Neural progenitor cell (in vitro differentiated cells): ENCODE data around the gene ALS2CL. TPM values are rescaled to one million over a fixed set of nuclear protein-coding genes. Genes with fewer than 3 reads are reported as not detected.

ENCODE experiments used
- DNase-seq: peaks from one replicate; pipeline ENCODE4 v3.0.0-alpha.2; 2016; ENCODE audit warnings: low spot score
- H2AFZ ChIP-seq: fragments of 200-600 bp; sonication (generic); replicated peaks from 2 replicates; pipeline ENCODE4 v1.6.1; 2016; ENCODE audit warnings: antibody characterized with exemption
- H3F3A ChIP-seq: fragments of 200-600 bp; sonication (generic); 2 replicates; pipeline ENCODE4 v1.6.1; 2016; ENCODE audit warnings: antibody characterized with exemption, low read depth
- H3K27ac ChIP-seq: fragments of 200-600 bp; sonication (generic); 2 replicates; pipeline ENCODE4 v1.5.1; 2016; ENCODE audit warnings: mild to moderate bottlenecking
- H3K27me3 ChIP-seq: fragments of 200-600 bp; sonication (generic); 2 replicates; pipeline ENCODE4 v1.6.1; 2016; ENCODE audit warnings: mild to moderate bottlenecking, moderate library complexity
- H3K36me3 ChIP-seq: fragments of 200-600 bp; sonication (generic); 2 replicates; pipeline ENCODE4 v1.5.1; 2016
- H3K4me1 ChIP-seq: fragments of 200-600 bp; sonication (generic); 2 replicates; pipeline ENCODE4 v1.6.1; 2016; ENCODE audit warnings: mixed run types
- H3K4me2 ChIP-seq: fragments of 200-600 bp; sonication (generic); 2 replicates; pipeline ENCODE4 v1.6.1; 2016
- H3K4me3 ChIP-seq: fragments of 200-600 bp; sonication (generic); 2 replicates; pipeline ENCODE4 v1.5.1; 2016
- H3K79me2 ChIP-seq: fragments of 200-600 bp; sonication (generic); 2 replicates; pipeline ENCODE4 v1.6.1; 2016; ENCODE audit warnings: low read depth
- H3K9ac ChIP-seq: fragments of 200-600 bp; sonication (generic); 2 replicates; pipeline ENCODE4 v1.6.1; 2016
- H3K9me3 ChIP-seq: fragments of 200-600 bp; sonication (generic); 2 replicates; pipeline ENCODE4 v1.5.1; 2016; ENCODE audit warnings: low read depth
- H4K20me1 ChIP-seq: fragments of 200-600 bp; sonication (generic); 2 replicates; pipeline ENCODE4 v1.6.1; 2016; ENCODE audit warnings: low read depth
- H3K27ac Mint-ChIP-seq: 3 replicates; pipeline ENCODE4 v1.8.0; 2021; ENCODE audit warnings: mixed read lengths
- H3K27me3 Mint-ChIP-seq: 2 replicates; pipeline ENCODE4 v1.8.0; 2022; ENCODE audit warnings: low read depth, mild to moderate bottlenecking, inconsistent platforms, moderate library complexity, mixed read lengths; ENCODE audit not compliant: insufficient read depth
- H3K36me3 Mint-ChIP-seq: 3 replicates; pipeline ENCODE4 v1.8.0; 2021; ENCODE audit warnings: mixed read lengths
- H3K4me1 Mint-ChIP-seq: 3 replicates; pipeline ENCODE4 v1.8.0; 2021; ENCODE audit warnings: mixed read lengths
- H3K4me3 Mint-ChIP-seq: 3 replicates; pipeline ENCODE4 v1.8.0; 2021; ENCODE audit warnings: mild to moderate bottlenecking, moderate library complexity, mixed read lengths
- H3K9me3 Mint-ChIP-seq: 3 replicates; pipeline ENCODE4 v1.8.0; 2020; ENCODE audit warnings: mixed read lengths
- EZH2 ChIP-seq: fragments of 200-600 bp; sonication (generic); IDR thresholded peaks from 2 replicates; pipeline ENCODE4 v1.6.1; 2017; ENCODE audit warnings: antibody characterized with exemption, mild to moderate bottlenecking, moderate library complexity
- EZH2phosphoT487 ChIP-seq: fragments of 200-600 bp; sonication (generic); IDR thresholded peaks from 2 replicates; pipeline ENCODE4 v1.6.1; 2017; ENCODE audit warnings: antibody characterized with exemption
- total RNA-seq: library from RNA; depleted of rRNA; stranded (reverse); fragments of >200 nt; gene quantifications from 2 replicates; pipeline ENCODE4 v1.2.3, GENCODE V29; 2015; ENCODE audit warnings: low replicate concordance
- TF ChIP-seq, protein P1 (sequence below): fragments of 200-600 bp; sonication (generic); IDR thresholded peaks from 2 replicates; pipeline ENCODE4 v1.5.1; 2017; ENCODE audit warnings: antibody characterized with exemption, mild to moderate bottlenecking

The ALS2CL gene
- total RNA-seq, 1 donor from 2014 or later, result 1.3 TPM

DNA sequence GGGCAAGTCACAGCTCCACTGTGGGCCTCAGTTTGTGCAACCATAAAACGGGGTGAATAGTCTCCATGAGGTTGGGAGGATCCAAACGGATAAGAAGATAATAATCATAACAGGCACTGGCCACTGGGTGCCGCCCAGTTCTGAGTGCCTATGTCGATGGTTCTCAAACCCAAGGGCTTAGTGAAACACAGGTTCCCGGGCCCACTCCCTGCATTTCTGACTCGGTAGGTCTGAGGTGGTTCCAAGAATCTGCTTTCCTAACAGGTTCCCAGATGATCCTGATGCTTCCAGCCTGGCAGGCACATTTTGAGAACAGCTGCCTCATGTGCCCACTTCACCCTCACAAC, 21.2 kb downstream of the ALS2CL start:
- Histone ChIP-seq H3K79me2 (no peaks in the 10 kb centered on the region), H3K36me3 (no peaks in the 10 kb centered on the region), H3F3A (no peaks in the 10 kb centered on the region), H3K4me2 (no peak overlapping the region), H4K20me1 (no peaks in the 10 kb centered on the region), H3K27me3 (no peaks in the 10 kb centered on the region), H3K4me3 (no peak overlapping the region), H3K9me3 (no peaks in the 10 kb centered on the region), H2AFZ (no peak overlapping the region), H3K4me1 (no peaks in the 10 kb centered on the region), H3K27ac (no peak overlapping the region), H3K9ac (no peak overlapping the region)
- H3K9me3 Mint-ChIP-seq, result no peaks in the 10 kb centered on the region
- peaks cover 10% of the 10 kb centered on the region for H3K4me1 Mint-ChIP-seq
- no peak for TF ChIP-seq EZH2phosphoT487
- no peak for TF ChIP-seq EZH2
- TF ChIP-seq, protein P1, sequence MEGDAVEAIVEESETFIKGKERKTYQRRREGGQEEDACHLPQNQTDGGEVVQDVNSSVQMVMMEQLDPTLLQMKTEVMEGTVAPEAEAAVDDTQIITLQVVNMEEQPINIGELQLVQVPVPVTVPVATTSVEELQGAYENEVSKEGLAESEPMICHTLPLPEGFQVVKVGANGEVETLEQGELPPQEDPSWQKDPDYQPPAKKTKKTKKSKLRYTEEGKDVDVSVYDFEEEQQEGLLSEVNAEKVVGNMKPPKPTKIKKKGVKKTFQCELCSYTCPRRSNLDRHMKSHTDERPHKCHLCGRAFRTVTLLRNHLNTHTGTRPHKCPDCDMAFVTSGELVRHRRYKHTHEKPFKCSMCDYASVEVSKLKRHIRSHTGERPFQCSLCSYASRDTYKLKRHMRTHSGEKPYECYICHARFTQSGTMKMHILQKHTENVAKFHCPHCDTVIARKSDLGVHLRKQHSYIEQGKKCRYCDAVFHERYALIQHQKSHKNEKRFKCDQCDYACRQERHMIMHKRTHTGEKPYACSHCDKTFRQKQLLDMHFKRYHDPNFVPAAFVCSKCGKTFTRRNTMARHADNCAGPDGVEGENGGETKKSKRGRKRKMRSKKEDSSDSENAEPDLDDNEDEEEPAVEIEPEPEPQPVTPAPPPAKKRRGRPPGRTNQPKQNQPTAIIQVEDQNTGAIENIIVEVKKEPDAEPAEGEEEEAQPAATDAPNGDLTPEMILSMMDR, result no peak
- no peak for DNase-seq
- H3K27ac Mint-ChIP-seq, result no peak overlapping the region
- H3K27me3 Mint-ChIP-seq, result peaks cover 3% of the 10 kb centered on the region
- H3K4me3 Mint-ChIP-seq, result no peak overlapping the region
- H3K36me3 Mint-ChIP-seq, result no peaks in the 10 kb centered on the region

DNA sequence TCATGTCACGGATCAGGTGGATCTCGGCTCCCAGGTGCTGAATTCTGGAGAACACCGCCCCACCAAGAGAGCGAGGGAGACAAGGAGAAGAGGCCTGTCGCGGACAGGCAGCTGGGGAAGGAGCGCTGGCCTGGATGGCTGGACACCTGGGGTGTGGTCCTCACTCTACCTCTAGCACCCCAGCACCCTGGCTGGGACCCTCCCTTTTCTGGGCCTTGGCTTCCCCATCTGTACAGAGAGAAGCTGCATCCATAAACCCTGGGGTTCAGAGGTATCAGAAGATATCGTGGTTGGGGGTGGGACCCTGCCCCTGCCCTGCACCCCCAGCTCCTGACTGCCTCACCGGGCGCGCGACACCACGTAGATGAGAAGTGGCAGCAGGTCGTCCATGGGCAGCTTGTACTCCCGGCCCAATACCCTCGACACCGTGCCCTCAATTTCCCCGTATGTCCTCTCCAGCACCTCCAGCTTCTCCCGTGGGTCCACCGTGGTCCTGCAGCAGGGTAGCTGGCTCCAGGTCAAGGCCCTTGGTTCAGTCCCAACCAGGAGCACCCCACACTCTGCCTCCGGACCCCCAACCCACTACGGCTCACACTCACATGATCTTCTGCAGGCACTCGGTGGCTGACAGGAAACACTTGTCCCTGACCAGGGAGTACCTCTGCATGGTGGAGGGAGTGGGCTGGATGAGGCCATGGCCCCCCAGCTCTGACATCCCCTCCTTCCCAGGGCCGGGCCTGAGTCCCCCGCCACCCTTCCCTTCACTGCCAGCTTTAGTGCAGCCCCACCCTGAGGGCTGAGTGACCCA, 21.7 kb downstream of the ALS2CL start:
- Histone ChIP-seq H3K9ac (no peak overlapping the region), H3K4me1 (no peaks in the 10 kb centered on the region), H3K27ac (no peak overlapping the region), H3K79me2 (no peaks in the 10 kb centered on the region), H3K4me2 (no peak overlapping the region), H3K4me3 (no peak overlapping the region), H2AFZ (no peak overlapping the region), H3K9me3 (no peaks in the 10 kb centered on the region), H3F3A (no peaks in the 10 kb centered on the region), H3K36me3 (no peaks in the 10 kb centered on the region), H3K27me3 (no peaks in the 10 kb centered on the region), H4K20me1 (no peaks in the 10 kb centered on the region)
- no peak for DNase-seq
- H3K9me3 Mint-ChIP-seq, result no peaks in the 10 kb centered on the region
- no peak overlapping the region for H3K4me3 Mint-ChIP-seq
- H3K27me3 Mint-ChIP-seq, result peaks cover 3% of the 10 kb centered on the region
- TF ChIP-seq EZH2, result no peak
- TF ChIP-seq EZH2phosphoT487, result no peak
- TF ChIP-seq, protein P1, result no peak
- no peaks in the 10 kb centered on the region for H3K36me3 Mint-ChIP-seq
- no peak overlapping the region for H3K27ac Mint-ChIP-seq
- H3K4me1 Mint-ChIP-seq, result peaks cover 7% of the 10 kb centered on the region

DNA sequence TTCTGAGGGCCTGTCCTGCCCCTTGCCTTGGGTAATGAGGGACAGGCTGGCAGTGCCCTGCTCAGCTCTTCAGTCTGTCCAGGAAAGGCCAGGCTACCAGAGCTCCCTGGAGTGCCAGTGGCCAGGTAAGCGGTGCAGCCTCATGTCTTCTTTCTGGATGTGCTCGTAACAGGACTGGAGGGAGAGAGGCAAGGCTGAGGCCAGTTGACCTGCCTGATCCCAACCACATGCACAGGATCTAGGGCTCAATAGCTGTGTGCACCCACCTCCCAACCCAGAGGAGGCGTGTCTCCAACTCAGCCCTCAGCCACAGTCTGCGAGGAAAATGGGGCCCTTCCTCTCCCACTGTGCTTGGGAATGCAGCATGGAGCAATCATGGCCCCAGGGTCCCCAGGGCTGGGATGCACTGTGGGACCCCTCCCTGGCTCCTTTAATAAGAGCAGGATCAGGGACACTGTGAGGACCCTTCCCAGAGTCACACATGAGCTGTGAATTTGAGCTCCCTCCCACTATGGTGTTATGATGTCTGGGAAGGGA, 22.5 kb downstream of the ALS2CL start:
- no peaks in the 10 kb centered on the region for H3K79me2 ChIP-seq
- Mint-ChIP-seq H3K9me3 (no peaks in the 10 kb centered on the region), H3K36me3 (no peaks in the 10 kb centered on the region), H3K27ac (no peak overlapping the region), H3K4me1 (peaks cover 7% of the 10 kb centered on the region), H3K4me3 (no peak overlapping the region), H3K27me3 (peaks cover 8% of the 10 kb centered on the region)
- H3K36me3 ChIP-seq, result no peaks in the 10 kb centered on the region
- no peaks in the 10 kb centered on the region for H3K4me1 ChIP-seq
- no peak overlapping the region for H3K4me2 ChIP-seq
- no peak overlapping the region for H3K27ac ChIP-seq
- H3K4me3 ChIP-seq, result no peak overlapping the region
- H4K20me1 ChIP-seq, result no peaks in the 10 kb centered on the region
- no peaks in the 10 kb centered on the region for H3K9me3 ChIP-seq
- no peak overlapping the region for H2AFZ ChIP-seq
- H3K9ac ChIP-seq, result no peak overlapping the region
- no peak for DNase-seq
- H3K27me3 ChIP-seq, result no peaks in the 10 kb centered on the region
- H3F3A ChIP-seq, result no peaks in the 10 kb centered on the region
- TF ChIP-seq, protein P1, result no peak
- no peak for TF ChIP-seq EZH2
- no peak for TF ChIP-seq EZH2phosphoT487
